GM18505 (cell line): Measurements from ENCODE around the gene NEDD9.
A peak's percentile ranks its signal among the peaks of the same experiment; 100 is the strongest.

Experiments
- ATAC-seq: cut with Tn5 transposase; IDR thresholded peaks from one replicate; pipeline ENCODE4 v1.9.1; 2021; ENCODE audit not compliant: unreplicated experiment
- POLR2A ChIP-seq: IDR thresholded peaks from 4 replicates; pipeline ENCODE4 v1.6.1; 2011; ENCODE audit warnings: borderline replicate concordance; ENCODE audit not compliant: insufficient read depth, insufficient read length; ENCODE audit errors: extremely low read depth

Gene NEDD9

GRCh38 chr6:11236915-11237314, 4.4 kb upstream of the NEDD9 start:
- ATAC-seq: no peak

DNA sequence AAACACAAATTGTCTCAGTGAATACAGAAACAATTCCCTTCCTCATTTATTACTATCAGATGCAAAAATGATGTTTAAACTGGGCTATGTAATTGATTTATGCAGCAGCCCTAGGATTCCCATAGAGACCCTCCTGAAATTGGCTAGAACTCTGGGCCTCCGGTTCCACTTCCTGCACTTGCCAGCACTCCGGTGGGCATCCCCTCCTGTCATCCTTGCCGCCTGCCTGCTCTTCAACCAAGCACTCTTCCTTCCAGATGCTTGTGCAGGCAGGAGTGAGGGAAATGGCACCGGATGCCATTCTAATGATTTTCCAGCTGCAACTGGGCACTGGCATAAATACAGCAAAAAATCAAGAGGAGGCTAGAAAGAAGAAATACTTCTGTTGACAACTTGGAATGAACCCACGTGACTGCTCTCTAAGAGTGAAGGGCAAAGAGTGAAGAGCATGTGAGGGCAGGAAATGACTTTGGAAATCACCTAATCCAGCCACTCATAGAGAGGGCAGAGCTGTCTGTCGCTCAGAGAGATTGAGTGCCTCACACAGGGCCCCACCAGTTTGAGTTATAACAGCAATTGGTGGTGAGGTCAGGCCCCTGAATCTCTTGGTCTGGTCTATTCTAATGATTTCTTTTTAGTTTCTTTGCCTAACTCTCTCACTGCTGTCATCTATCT, 3.7 kb upstream of the NEDD9 start:
- TF ChIP-seq POLR2A: no peak
- no peak for ATAC-seq

More at GRCh38 chr6:11236915-11237314, 4.4 kb upstream of the NEDD9 start:
- no peak for TF ChIP-seq POLR2A

GRCh38 chr6:11235062-11235461, 2.6 kb upstream of the NEDD9 start:
- ATAC-seq: no peak
- no peak for TF ChIP-seq POLR2A

DNA sequence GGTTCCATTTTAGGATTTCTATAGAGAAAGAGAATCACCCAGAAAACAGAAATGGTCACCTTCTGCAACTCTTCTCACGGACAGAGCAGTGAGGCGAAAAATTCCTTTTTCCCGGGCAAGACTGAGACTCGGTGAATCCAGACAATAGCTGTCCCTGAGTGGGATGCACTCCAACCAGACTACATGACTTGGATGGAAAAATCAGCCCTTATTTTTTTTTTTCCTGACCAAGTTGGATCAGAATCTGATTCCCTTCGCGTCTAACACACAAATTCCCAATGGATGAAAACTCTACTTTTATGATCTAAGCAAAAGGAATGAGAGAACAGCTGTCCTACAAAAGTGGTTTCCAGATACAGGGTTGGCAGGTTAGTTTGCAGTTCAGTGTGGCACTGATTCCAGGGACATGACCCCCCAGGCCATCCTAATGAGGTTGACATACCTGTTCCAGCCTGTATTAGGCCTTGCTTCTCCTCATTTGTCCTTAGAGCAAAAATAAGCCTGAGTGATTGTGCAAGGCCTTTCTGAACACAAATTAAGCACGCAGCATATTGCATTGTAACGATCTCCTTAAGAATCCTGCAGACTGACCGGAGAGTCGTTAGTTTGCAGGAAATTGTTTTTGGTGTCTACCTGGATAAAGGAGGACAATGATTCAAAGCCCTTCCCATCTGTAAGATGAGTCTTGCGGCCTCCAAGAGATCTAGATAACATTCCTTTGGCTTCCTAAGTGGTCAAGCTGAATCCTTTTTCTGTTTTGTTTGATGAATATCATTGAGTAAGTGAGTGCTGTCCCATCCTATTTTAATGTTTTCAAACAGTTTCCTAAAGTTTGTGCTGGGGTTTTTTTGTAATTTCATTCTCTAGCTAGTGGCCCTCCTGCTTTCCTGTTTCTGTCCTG, 1.5 kb upstream of the NEDD9 start:
- no peak for ATAC-seq

GRCh38 chr6:11232770-11233626, 530 bp upstream of the NEDD9 start:
- peak; percentile 14 for ATAC-seq
- no peak for TF ChIP-seq POLR2A

More for the DNA sequence above, 1.5 kb upstream of the NEDD9 start:
- no peak for TF ChIP-seq POLR2A

GRCh38 chr6:11231564-11232192, 790 bp downstream of the NEDD9 start:
- no peak for ATAC-seq
- TF ChIP-seq POLR2A: no peak

- TF ChIP-seq POLR2A: no peak
- no peak for ATAC-seq
These were observed 1.4 kb downstream of the NEDD9 start for GRCh38 chr6:11231108-11231463.

- no peak for ATAC-seq
- TF ChIP-seq POLR2A: no peak
These were observed 2.0 kb downstream of the NEDD9 start for GRCh38 chr6:11230158-11231107.

- no peak for TF ChIP-seq POLR2A
- ATAC-seq: no peak
These were observed 2.8 kb downstream of the NEDD9 start for GRCh38 chr6:11229655-11230046.

- no peak for ATAC-seq
- no peak for TF ChIP-seq POLR2A
These were observed 3.4 kb downstream of the NEDD9 start for GRCh38 chr6:11228935-11229654.

DNA sequence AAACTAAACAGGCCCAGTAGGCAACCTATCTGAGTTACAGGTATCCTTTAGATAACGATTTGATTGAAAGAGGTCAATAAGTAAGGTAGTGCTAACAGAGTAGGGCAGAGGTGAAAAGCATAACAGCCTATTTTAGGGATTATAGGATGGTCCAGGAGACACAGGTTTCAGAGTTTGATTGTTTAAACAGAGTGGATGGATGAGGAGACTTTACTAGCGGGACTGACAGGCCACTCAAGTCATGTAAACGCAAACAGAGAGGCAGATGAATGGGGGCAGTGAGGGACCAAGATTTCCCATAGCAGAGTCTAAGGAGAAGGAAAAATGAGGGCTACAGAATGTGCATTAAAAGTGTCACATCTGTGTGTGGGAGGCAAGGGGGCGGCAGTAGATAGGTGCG, 4.8 kb downstream of the NEDD9 start:
- no peak for TF ChIP-seq POLR2A
- ATAC-seq: no peak
